Panc1 (cell line): ENCODE results near the gene DYRK3.

Experiments
- CTCF ChIP-seq: fragments of 450-650 bp; IDR thresholded peaks from 2 replicates; pipeline ENCODE4 v1.5.1; 2017; ENCODE audit warnings: mild to moderate bottlenecking
- POLR2AphosphoS5 ChIP-seq: IDR thresholded peaks from 2 replicates; pipeline ENCODE4 v1.6.1; 2012; ENCODE audit warnings: mild to moderate bottlenecking, low read depth, low read length, moderate library complexity
- REST ChIP-seq, 2 experiments: IDR thresholded peaks; 2 replicates each; pipeline ENCODE4 v1.6.1; 2011 to 2012; ENCODE audit warnings: low read depth in 2 of 2, control low read depth in 1 of 2, low read length in 1 of 2, mild to moderate bottlenecking in 1 of 2, moderate library complexity in 1 of 2; ENCODE audit not compliant: insufficient read depth in 1 of 2

- TF ChIP-seq CTCF (no peak), POLR2AphosphoS5 (no peak), REST (IDR thresholded peaks at IDR 0.05; ENCODE audit: insufficient read depth in 1 of 2, low read depth in 2 of 2, low read length in 1 of 2) (no peak)
Observed at GRCh38 chr1:206687915-206688442, 52.6 kb downstream of the DYRK3 start.
